ENCODE results near the gene MYH11. TPM values are rescaled to one million over a fixed set of nuclear protein-coding genes. Genes with fewer than 3 reads are reported as not detected.
A peak's percentile ranks its signal among the peaks of the same experiment; 100 is the strongest.

The MYH11 gene
- total RNA-seq, 2 donors from 2014 or later = 2,411 to 2,456 TPM

DNA sequence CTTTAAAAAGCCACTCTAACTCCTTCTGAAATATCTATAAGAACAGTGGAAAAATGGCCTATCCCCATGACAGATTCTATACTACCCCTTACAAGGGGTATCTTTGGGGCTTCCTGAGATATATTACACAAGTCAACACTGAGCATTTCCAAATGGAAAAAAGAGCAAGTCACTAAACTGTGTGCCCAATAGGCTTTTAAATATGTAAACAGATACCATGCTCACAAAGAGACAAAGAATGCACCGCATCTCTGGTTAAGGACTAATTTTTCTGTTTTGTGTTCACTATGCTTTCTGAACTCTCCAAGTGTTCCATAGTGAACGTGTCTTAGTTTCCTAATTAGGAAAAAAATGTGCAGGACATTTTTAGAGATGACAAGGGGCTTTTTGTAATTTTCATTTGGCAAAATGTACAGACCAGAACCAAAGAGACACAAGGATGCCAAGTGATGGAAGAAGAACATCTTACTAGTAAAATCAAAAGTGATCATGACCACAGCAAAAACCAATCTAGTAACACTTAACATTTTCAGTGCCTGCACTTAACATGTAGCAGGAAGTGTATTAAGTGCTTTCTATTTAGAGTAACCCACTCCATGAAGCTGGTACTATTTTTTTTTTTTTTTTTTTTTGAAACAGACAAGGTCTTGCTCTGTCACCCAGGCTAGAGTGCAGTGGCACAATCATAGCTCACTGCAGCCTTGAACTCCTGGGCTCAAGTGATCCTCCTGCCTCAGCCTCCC is 21.5 kb downstream of the MYH11 start:
- H3K27me3 ChIP-seq (replicated peaks; ENCODE audit: insufficient read depth) = no peaks in the 10 kb centered on the region
- ATAC-seq (ENCODE audit: insufficient number of reproducible peaks, low FRiP score, low read depth) = no peak
- H3K27ac ChIP-seq = peak overlapping the region; percentile 77 to 92
- no peak for DNase-seq (ENCODE audit: low spot score)
- H3K36me3 ChIP-seq = peaks cover 52% of the 10 kb centered on the region
- H3K4me1 ChIP-seq (ENCODE audit: control insufficient read depth in 1 of 2, low read depth in 2 of 2) = peaks cover 54 to 99% of the 10 kb centered on the region in 2 donors
- TF ChIP-seq, protein P1, sequence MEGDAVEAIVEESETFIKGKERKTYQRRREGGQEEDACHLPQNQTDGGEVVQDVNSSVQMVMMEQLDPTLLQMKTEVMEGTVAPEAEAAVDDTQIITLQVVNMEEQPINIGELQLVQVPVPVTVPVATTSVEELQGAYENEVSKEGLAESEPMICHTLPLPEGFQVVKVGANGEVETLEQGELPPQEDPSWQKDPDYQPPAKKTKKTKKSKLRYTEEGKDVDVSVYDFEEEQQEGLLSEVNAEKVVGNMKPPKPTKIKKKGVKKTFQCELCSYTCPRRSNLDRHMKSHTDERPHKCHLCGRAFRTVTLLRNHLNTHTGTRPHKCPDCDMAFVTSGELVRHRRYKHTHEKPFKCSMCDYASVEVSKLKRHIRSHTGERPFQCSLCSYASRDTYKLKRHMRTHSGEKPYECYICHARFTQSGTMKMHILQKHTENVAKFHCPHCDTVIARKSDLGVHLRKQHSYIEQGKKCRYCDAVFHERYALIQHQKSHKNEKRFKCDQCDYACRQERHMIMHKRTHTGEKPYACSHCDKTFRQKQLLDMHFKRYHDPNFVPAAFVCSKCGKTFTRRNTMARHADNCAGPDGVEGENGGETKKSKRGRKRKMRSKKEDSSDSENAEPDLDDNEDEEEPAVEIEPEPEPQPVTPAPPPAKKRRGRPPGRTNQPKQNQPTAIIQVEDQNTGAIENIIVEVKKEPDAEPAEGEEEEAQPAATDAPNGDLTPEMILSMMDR (IDR thresholded peaks at IDR 0.05) = no peak
- no peaks in the 10 kb centered on the region for H3K9me3 ChIP-seq
- peak overlapping the region; percentile 21 for H3K4me3 ChIP-seq

DNA sequence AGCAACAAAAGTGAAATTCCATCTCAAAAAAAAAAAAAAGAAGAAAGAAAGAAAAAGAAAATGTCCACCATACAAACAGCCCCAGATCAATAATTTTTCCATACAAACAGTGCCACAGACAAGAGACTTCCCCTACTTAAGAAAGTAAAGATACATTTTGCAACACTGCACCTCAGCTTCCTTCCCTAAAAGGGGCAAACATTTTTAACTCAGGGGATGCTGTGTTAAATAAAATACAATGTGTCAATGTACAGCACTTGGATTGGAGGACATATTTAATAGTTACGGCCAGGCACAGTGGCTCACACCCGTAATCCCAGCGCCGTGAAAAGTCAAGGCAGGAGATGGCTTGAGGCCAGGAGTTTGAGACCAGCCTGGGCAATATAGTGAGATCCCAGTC is 22.3 kb downstream of the MYH11 start:
- no peaks in the 10 kb centered on the region for H3K9me3 ChIP-seq
- H3K4me3 ChIP-seq = peak overlapping the region; percentile 9
- no peaks in the 10 kb centered on the region for H3K27me3 ChIP-seq (replicated peaks; ENCODE audit: insufficient read depth)
- peaks cover 46% of the 10 kb centered on the region for H3K36me3 ChIP-seq
- DNase-seq (ENCODE audit: low spot score) (no peak), ATAC-seq (ENCODE audit: insufficient number of reproducible peaks, low FRiP score, low read depth) (no peak)
- TF ChIP-seq, protein P1 (IDR thresholded peaks at IDR 0.05) = no peak
- peak overlapping the region; percentile 77 to 92 for H3K27ac ChIP-seq
- H3K4me1 ChIP-seq (ENCODE audit: control insufficient read depth in 1 of 2, low read depth in 2 of 2) = peaks cover 51 to 100% of the 10 kb centered on the region in 2 donors

DNA sequence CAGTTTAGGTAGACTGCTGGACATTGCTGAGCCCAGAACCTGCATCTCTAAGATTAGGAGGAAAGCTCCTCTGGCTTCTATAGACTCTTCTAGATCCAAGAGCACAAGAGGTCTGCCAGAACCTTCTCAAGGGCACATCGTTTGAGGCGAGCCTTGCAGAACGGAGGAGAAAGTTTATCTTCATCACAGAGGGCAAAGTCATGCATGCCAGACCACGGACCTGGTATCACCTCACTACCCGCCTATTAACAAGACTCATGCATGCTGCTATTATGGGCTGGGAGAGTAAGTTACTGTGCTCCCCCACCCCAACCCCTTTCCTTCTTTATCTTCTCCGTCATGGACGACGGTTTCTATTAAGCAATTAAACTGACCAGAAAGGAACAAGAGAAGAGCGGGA is 23.3 kb downstream of the MYH11 start:
- H3K27ac ChIP-seq = peak overlapping the region; percentile 77 to 92
- no peaks in the 10 kb centered on the region for H3K27me3 ChIP-seq (replicated peaks; ENCODE audit: insufficient read depth)
- TF ChIP-seq, protein P1 (IDR thresholded peaks at IDR 0.05) = no peak
- no peak for DNase-seq (ENCODE audit: low spot score)
- peak overlapping the region; percentile 9 for H3K4me3 ChIP-seq
- ATAC-seq (ENCODE audit: insufficient number of reproducible peaks, low FRiP score, low read depth) = no peak
- peaks cover 44% of the 10 kb centered on the region for H3K36me3 ChIP-seq
- peaks cover 57 to 99% of the 10 kb centered on the region in 2 donors for H3K4me1 ChIP-seq (ENCODE audit: control insufficient read depth in 1 of 2, low read depth in 2 of 2)
- H3K9me3 ChIP-seq = no peaks in the 10 kb centered on the region

DNA sequence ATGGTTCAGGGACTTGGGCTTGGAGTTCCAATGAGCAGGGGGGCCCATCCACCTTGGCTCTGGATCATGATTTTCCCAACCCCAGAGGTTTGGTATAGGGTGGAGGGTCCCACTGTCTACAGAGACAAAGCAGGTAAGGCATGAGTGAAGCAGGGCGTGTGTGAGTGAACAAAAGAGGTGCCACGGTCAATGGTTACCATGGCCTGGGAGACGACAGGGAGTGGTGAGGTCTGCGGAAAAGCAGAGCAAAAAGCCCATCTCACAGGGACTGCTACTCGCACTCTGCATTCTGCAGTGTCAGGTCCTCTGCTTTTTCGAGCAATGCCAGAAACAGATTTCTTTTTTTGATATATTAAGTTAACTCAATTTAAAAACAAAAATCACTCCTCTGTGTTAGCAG is 24.6 kb downstream of the MYH11 start:
- Histone ChIP-seq H3K4me1 (ENCODE audit: control insufficient read depth in 1 of 2, low read depth in 2 of 2) (peaks cover 60 to 99% of the 10 kb centered on the region in 2 donors), H3K9me3 (no peaks in the 10 kb centered on the region), H3K27ac (peak overlapping the region; percentile 77 to 92), H3K4me3 (no peak overlapping the region), H3K27me3 (replicated peaks; ENCODE audit: insufficient read depth) (no peaks in the 10 kb centered on the region), H3K36me3 (peaks cover 41% of the 10 kb centered on the region)
- TF ChIP-seq, protein P1 (IDR thresholded peaks at IDR 0.05) = no peak
- DNase-seq (ENCODE audit: low spot score) = no peak
- no peak for ATAC-seq (ENCODE audit: insufficient number of reproducible peaks, low FRiP score, low read depth)

DNA sequence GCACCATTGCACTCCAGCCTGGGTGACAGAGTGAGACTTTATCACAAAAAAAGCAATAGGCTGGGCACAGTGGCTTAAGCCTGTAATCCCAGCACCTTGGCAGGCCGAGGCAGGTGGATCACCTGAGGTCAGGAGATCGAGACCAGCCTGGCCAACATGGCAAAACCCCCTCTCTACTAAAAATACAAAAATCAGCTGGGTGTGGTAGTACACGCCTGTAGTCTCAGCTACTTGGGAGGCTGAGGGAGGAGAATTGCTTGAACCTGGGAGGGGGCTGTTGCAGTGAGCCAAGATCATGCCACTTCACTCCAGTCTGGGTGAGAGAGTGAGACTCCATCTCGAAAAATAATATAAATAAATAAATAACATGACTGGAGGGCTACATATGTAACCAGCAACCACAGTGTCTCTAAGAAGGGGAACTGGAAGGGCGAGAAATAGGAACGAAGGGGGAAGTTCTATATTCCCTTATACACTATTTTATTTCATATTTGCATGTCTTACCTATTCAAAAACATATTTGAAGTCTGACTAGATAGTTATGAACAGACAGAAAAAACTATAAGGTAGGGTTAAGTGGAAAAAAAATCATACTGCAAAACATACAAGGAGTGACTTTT is 25.9 kb downstream of the MYH11 start:
- H3K9me3 ChIP-seq = no peaks in the 10 kb centered on the region
- ATAC-seq (ENCODE audit: insufficient number of reproducible peaks, low FRiP score, low read depth) (no peak), DNase-seq (ENCODE audit: low spot score) (no peak)
- no peak overlapping the region for H3K4me3 ChIP-seq
- H3K4me1 ChIP-seq (ENCODE audit: control insufficient read depth in 1 of 2, low read depth in 2 of 2) = peaks cover 58 to 99% of the 10 kb centered on the region in 2 donors
- H3K36me3 ChIP-seq = peaks cover 39% of the 10 kb centered on the region
- peak overlapping the region; percentile 77 to 92 for H3K27ac ChIP-seq
- no peaks in the 10 kb centered on the region for H3K27me3 ChIP-seq (replicated peaks; ENCODE audit: insufficient read depth)
- TF ChIP-seq, protein P1 (IDR thresholded peaks at IDR 0.05) = no peak

Measured in thoracic aorta (tissue), 2 donors.